HPDE6-E6E7 (cell line): Measurements from ENCODE around the gene DAPK3.
"Not testable (repeated sequence)": the region's sequence is repeated elsewhere in the genome, so short reads cannot be mapped to it uniquely, and the experiment has no call there.

ENCODE experiments used
- DNase-seq: peaks from one replicate; pipeline ENCODE4 v3.0.0; 2011; ENCODE audit warnings: missing footprints; ENCODE audit errors: extremely low spot score

DAPK3 gene

GRCh38 chr19:3954107-3954506, 16.8 kb downstream of the DAPK3 start:
- no peak for DNase-seq

DNA sequence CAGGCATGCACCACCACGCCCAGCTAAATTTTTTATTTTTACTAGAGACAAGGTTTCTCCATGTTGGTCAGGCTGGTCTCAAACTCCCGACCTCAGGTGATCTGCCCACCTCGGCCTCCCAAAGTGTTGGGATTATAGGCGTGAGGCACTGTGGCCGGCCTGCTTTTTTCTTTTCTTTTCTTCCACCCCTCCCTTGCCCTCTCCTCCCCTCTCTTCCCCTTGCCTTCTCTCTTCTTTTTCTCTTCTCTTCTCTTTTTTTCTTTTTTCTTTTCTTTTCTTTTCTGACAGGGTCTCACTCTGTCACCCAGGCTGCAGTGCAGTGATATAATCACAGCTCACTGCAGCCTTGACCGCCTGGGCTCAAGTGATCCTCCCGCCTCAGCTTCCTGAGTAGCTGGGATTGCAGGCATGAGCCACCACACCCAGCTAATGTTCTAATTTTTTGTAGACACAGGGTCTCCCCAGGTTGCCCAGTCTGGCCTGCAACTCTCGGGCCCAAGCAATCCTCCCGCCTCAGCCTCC, 18.1 kb downstream of the DAPK3 start:
- DNase-seq = not testable (repeated sequence)

DNA sequence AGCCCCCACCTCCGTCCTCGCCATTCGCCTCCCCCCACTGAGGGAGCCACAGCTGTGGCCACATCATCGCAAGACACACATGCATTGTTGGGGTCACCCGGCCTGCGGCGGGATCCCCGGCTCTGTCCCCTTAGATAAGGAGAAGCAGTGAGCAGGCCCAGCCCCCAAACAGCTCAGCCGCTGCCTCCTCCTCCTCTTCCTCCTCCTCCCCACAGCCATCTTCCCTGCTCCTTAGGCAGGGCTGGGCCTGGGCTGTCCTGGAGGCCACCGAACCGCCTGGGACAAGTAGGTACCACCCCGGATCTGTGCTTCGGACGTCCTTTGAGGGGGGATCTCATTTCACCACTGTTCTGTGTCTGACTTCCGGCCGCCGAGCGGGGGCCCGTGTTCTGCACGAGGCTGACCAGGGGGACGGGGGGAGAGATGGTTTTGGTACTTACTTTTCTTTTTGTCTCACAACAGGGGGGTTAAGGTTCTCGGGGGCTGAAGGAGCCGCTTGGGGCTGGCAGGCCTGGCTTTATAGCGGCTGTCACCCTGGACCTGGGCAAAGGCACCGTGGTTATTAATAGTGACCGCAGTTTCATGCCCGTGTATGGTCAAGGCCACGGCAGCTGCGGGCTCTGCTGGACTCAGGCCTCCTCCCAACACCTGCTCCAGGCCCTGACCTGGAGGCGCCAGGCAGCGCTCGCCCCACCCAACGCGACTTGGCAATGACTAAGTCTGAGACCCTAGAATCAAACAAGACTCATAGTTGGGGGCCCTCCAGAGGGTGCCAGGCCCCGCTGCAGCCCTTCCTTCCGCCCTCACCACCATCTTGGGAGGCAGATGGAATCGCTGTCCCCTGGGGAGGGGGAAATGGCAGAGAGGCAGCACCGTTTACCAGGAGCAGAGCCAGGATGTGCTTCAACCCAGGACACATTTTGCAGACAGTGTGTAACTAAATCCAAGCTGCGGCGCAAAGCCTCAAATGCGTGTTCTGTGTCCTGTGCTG, 19.7 kb downstream of the DAPK3 start:
- no peak for DNase-seq

- no peak for DNase-seq
Observed at GRCh38 chr19:3949997-3950859, 20.7 kb downstream of the DAPK3 start.

GRCh38 chr19:3949294-3949693, 21.6 kb downstream of the DAPK3 start:
- DNase-seq = no peak

DNA sequence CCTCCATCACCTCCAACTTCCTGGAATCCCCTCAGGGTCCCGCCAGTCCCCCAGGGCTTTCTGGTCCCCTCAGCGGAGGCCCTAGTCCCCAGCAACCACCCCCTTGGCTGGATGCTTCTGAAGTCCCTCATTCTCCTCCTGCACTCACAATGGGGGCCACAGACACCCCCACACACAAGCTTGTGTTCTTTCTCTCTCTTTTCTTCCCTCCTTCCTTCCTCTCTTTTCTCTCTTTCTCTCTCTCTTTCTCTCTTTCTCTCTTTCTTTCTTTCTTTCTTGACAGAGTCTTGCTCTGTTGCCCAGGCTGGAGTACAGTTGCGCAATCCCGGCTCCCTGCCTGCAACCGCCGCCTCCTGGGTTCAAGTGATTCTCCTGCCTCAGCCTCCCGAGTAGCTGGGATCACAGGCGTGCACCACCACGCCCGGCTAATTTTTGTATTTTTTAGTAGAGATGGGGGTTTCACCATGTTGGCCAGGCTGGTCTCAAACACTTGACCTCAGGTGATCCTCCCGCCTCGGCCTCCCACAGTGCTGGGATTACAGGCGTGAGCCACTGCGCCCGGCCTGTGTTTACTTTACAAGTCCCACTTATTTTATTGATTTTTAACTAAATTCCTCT, 23.5 kb downstream of the DAPK3 start:
- DNase-seq = not testable (repeated sequence)

DNA sequence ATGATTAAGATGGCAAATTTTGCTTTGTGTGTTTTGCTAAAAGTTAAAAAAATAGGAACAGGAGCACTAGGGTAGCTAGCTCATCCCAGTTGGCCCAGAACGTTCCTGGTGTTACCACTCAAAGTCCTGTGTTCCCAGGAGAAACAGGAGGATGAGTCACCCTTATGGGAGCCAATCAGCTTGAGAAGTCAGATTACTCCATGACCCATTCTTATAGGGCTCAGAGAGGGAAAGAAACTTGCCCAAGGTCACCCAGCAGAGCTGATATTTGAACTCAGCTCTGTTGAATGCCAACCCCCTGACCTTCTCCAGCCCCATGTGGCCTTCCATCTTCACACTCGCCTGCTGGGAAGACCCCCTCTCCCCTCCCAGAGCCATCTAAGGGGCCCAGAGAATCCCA, 25.1 kb downstream of the DAPK3 start:
- no peak for DNase-seq

DNA sequence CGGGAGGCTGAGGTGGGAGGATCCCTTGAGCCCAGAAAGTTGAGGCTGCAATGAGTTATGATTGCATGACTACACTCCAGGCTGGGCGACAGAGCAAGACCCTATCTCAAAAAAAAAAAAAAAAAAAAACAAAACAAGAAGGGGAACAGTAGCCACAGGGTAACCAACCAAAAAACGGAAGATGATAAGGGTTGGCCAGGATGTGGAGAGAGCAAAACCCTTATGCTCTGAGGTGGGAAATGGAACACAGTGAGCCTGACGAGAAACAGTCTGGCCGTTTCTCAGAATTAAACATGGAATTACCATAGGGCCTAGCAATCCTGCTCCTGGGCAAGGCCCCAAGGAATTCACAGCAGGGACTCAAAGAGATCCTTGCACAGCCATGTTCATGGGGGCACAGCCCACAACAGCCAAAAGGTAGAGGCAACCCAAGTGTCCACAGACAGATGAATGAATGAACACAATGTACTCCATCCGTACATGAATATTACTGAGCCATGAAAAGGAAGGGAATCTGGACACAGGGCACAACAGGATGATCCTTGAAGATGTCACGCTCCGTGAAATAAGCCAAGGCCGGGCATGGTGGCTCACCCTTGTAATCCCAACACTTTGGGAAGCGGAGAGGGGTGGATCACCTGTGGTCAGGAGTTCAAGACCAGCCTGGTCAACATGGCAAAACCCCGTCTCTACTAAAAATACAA, 26.7 kb downstream of the DAPK3 start:
- no peak for DNase-seq

- DNase-seq = no peak
Observed at GRCh38 chr19:3942790-3943409, 28.0 kb downstream of the DAPK3 start.

DNA sequence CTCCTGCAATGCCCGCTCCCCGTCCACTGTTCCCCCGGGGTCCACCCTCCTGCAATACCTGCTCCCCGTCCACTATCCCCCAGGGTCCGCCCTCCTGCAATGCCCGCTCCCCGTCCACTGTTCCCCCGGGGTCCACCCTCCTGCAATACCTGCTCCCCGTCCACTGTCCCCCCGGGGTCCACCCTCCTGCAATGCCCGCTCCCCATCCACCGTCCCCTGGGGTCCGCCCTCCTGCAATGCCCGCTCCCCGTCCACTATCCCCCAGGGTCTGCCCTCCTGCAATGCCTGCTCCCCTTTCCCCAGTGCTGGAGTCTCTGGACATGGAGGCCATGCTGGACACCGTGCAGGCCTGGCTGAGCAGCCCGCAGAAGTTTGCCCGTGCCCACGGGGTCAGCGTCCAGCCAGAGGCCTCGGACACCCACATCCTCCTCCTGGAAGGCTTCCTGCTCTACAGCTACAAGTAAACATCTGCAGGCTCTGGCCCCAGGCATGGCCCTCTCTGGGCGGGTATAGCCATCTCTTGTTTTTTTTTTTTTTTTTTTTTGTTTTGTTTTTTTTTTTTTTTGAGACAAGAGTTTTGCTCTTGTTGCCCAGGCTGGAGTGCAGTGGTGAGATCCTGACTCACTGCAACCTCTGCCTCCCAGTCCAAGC, 32.5 kb downstream of the DAPK3 start:
- DNase-seq = not testable (repeated sequence)

- DNase-seq = no peak
Observed at GRCh38 chr19:3936506-3937442, 34.1 kb downstream of the DAPK3 start.

DNA sequence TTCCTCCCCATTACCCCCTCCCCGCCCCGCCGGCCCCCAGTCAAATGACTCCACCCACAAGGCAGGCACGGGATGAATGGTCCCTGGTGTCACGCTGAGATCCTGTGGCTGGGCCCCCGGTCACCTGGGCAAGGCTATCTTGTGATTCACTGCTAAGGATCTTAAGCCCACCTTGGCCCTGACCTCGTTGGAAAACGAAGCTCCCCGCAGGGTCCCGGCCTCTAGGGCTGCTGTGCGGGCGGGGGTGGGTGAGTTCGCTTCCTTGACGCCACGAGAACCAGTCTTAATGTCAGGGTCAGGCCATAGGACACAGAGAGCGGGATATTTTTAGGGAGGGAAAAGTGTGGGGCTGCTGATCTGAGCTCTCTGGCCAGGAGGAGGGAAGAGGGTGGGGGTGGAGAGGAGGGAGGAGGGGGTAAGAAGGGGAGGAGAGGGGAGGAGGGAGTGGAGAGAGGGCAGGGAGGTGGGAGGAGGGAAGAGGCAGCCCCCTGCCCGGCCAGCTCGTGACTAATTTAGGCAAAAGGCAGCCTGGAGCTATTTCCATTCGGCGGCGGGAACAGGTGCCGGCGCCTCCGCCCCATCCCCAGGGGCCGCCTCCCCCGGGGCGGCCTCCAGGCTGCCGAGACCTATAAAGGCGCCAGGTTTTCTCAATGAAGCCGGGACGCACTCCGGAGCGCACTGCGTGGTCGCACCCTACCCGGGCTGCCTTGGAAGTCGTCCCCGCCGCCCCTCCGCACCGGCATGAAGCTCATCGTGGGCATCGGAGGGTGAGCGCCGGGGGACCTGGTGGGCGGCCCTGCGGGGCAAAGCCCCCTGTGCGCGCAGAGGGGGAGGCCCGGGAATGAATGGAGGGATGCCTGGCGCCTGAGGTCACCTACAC, 37.7 kb downstream of the DAPK3 start, which contains the start of gene NMRK2:
NMRK2 (plus strand) TSS at position 139 of the 880 bp plus-strand sequence; CDS start at position 742, 603 bp downstream.
- no peak for DNase-seq

- no peak for DNase-seq
Observed at GRCh38 chr19:3931041-3931440, 39.9 kb downstream of the DAPK3 start.

DNA sequence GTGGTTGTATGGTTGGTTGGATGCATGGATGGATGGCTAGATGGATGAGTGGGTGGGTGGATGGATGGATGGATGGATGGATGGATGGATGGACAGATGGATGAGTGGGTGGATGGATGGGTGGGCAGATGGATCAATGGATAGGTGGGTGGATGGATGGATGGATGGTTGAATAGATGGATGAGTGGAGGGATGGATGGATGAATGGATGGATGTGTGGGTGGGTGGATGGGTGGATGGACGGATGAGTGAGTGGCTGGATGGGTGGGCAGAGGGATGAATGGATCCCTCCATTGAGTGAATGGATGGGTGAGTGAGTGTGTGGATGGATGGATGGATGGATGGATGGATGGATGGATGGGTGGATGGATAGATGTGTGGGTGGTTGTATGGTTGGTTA, 47.0 kb downstream of the DAPK3 start:
- no peak for DNase-seq

DNA sequence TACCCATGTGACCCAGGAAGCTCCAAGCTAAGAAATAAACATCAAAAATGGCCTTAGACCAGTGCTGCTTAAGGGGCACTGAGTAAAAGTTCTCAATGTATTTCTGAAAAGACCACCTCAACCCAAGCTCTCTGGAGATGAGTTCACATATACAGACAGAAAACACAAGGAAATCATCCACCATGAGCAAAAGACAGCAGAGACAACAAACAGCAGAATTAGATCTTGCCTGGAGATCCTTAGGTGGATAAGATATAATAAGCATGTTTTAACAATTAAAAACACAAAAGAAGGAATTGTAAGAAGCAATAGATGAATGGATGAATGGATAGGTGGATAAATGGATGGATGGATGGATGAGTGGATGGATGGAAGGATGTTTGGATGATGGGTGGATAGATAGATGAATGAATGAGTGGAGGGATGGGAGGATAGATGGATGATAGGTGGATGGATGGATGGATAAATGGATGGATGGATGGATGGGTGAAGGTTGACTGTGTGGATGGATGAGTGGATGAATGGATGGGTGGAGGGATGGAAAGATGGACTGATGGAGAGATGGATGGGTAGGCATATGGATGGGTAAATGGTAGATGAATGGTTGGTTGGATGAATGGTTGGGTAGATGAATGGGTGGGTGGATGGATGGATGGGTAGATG, 47.7 kb downstream of the DAPK3 start:
- DNase-seq = no peak

DNA sequence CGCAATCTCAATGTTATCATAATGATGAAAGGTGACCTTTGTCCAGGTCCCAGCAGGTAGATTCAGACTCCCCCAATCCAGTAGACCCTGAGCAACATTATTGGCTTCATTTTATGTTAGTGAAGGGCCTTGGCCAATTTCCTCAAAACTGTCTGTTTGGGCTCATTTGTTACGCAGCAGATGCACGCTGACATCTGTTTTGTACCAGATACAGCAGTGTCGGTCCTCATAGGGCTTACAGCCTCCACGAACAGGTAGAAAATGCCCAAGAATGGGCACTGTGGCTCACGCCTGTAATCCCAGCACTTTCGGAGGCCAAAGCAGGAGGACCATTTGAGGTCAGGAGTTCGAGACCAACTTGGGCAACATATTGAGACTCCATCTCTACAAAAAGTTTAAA, 51.1 kb downstream of the DAPK3 start:
- DNase-seq = no peak

GRCh38 chr19:3916033-3916432, 54.9 kb downstream of the DAPK3 start:
- DNase-seq = no peak
